Raji (cell line): ENCODE results near the gene KCNK17.

Experiments
- POLR2A ChIP-seq: IDR thresholded peaks from 2 replicates; pipeline ENCODE4 v1.6.1; 2011; ENCODE audit warnings: low read depth, low read length, control low read depth; ENCODE audit not compliant: insufficient read depth

KCNK17 gene

DNA sequence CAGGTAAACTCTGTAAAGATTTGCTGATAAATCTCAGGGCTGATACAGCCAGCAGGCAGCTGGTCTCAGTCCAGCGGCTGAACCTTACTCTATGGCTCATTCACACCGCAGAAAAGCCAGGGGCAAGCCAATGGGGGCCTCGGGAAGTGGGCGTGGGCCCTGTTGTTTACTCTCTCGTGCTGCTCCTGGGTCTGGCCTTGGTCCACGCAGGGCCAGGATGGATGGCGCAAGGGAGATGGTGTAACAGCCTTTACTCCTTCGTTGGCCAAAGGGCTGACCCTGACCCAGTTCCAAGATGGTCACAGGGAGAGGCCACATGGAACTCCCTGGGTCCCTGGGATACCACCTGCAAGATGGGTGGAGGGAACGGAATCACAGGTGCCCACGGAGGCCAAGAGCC lies 16.2 kb downstream of the KCNK17 start:
- TF ChIP-seq POLR2A = no peak

DNA sequence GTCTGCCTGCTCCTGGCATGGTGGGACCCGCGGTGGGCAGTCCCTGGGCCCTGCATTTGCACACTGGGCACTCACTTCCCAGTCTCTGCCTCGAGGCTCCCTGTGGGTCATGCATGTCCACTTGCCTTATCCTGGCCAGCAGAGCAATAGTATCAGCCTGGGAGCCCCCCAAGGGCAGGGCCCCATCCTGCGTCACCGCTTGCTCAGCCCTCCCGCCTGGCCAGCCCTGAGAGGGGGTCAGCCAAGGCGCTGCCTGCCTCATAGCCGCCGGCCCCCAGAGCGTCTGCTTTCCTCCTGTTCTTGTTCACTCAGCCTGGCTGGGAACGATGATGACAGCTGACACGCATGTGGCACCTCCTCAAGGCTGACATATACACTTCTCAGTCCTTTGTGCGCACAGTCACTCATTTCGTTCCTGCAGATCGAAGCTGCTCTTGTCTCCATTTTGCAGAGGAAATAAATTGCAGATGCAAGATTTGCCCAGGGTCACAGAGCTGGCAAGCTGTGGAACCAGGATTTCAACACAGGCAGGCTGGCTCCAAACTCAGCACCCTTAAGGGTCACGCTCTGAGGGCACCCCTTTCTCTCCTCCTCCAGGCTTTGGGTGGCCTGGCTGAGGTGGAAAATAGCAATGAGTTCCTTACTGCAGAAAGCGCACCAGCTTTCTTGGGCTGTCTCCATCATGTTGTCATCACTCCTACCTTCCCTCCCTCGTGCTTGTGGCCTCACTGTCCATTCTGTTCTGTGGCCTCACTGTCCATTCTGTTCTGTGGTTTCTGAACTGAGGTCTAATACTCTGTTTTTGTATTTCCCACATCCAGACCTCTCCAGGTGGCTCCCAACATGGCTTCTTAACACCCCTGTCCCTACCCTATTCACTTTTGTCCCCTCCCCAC lies 17.2 kb downstream of the KCNK17 start:
- no peak for TF ChIP-seq POLR2A

DNA sequence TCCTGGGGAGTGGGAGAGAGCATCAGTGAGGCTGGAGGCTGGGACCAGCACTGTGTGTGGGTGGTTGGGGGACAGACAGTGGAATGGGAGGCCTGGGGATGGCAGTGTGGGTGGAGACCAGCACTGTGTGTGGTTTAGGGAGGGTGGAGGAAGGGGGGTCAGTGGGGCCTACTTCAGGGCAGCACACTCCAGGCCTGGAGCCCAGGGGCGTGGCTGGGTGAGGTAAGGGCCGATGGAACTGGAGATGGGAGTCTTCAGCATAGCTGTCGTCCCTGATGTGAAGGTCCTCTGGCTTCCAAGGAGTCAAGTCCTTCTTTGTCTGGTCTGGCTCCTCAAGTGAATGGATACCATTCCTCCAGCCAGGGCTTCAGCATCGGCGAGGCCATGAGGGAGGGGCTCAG lies 18.6 kb downstream of the KCNK17 start:
- no peak for TF ChIP-seq POLR2A

GRCh38 chr6:39294899-39295298 lies 19.3 kb downstream of the KCNK17 start:
- TF ChIP-seq POLR2A = no peak

DNA sequence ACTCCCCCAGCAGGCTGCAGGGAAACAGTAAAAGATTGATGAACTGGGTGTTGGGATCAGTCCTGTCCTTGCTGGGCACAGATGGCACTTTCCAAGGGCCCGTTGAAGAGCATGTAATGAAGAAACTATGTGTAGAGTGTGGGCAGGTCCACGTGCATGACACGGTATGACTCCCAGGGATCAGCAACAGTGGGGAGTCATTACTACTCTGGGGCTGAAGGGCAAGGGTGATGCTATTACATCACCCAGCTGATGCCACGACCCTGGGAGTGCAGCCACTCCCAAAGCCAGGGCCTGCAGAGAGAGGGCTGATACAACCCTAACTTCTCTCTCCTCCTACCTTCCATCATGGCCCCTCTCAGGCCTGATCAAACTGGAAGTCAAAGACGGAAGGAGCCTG lies 20.1 kb downstream of the KCNK17 start:
- TF ChIP-seq POLR2A = no peak

- no peak for TF ChIP-seq POLR2A
Observed at GRCh38 chr6:39292637-39293036, 21.6 kb downstream of the KCNK17 start.

GRCh38 chr6:39289490-39289889 lies 24.7 kb downstream of the KCNK17 start:
- no peak for TF ChIP-seq POLR2A

DNA sequence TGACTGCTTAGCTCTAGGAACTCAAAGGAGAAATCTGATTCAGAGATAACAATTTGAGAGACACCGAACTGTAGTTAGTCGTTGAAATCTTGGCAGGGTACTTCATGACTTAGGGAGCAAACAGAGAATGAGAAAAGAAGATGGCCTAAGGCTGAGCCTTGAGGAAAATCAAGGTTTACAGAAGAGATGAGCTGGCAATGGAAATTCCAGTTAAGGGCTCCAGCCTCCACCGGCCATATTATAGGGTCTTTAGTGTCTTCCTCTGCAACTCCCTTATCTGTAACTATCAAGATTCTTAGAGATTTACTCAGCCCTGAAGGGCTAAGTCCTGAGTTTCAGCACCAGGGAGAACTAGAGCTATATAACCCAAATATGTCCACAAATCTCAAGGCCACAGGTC lies 26.6 kb downstream of the KCNK17 start:
- TF ChIP-seq POLR2A = no peak

DNA sequence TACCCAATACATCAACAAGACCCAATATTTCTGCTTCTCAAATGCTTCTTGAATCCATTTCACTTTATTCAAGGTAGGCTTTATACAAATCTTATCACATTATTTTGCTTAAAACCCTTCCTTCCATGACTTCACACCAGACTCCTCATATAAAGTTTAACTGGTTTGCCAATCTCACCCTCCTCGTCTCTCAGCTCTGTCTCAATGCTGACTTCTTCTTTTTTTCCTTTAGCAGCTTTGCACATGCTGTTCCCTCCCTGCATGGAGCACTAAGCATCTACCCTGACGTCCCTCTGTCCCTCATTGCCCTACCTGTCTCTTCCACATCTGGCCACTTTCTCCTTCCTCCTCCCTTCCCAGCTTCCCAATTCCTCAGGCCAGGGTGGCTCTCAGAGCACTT lies 31.4 kb downstream of the KCNK17 start:
- no peak for TF ChIP-seq POLR2A

- no peak for TF ChIP-seq POLR2A
Observed at GRCh38 chr6:39281312-39281980, 32.8 kb downstream of the KCNK17 start.

DNA sequence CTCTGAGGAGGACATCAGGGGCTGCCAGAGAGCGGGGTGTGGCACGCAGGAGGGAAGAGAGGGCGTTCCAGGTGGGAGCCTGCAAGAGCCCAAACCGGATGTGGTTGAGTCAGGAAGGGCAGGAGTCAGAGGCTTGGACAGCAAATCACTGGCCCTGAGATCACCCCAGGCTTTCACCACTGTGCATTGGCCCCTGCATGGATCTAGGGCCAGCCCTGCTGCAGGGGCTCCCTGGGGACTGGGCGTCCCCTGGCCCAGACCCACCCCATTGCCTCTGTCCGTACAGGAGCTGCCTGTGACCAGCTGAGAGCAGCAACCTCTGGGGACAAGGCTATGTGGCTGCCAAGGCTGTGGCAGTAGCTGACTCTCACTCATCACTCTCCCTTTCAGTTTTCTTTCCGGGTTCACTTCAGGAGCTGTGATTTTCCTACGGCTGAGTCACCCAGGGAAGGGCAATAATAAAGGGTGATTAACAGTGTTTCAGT lies 33.9 kb downstream of the KCNK17 start:
- no peak for TF ChIP-seq POLR2A

DNA sequence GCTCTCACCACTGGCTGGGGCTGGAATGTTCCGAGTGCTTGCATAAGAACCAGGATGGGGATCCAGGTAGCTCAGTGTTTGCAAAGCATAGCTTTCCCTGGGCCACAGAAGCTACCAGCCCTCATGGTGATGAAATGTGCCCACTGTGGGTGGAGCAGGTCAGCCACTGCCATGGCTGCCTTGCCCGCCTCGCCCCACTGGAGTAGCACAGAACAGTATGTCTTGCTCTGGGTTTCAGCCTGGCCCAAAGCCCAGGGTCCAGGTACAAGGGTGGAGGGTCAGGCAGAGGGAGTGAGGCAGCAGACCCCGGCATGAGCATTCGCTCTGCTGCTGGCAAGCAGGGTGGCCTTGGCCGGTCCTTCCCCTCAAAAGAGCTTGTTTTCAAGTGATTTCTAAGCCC lies 34.7 kb downstream of the KCNK17 start:
- no peak for TF ChIP-seq POLR2A

DNA sequence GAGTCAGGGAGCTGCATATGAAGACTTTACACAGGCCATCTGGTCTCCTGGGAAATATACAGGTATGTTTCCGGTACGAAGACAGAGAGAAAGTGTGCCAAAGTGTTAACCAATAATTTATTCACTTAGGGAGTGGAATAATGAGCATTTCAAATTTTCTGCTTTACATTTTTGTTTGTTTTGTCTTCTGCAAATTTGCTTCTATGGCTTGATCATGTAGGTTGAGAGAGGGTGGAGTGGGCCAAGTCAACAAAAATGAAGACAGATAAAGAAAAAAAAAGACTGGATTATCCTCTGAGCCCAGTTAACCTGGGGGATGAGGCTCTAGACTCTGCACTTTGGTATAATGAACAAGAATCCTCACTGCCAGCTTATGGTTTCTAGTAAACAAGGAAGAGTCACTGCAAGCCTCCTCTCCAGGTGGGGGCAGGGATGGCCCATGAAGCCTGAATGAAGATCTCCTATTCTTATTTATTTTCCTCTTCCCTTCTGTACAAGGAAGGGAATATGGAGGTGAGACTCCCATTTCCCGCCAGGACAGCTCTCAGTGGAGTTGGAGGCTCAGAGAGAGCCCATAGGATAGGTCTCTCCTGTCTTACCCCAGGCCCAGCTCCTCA lies 37.7 kb downstream of the KCNK17 start:
- TF ChIP-seq POLR2A = no peak

DNA sequence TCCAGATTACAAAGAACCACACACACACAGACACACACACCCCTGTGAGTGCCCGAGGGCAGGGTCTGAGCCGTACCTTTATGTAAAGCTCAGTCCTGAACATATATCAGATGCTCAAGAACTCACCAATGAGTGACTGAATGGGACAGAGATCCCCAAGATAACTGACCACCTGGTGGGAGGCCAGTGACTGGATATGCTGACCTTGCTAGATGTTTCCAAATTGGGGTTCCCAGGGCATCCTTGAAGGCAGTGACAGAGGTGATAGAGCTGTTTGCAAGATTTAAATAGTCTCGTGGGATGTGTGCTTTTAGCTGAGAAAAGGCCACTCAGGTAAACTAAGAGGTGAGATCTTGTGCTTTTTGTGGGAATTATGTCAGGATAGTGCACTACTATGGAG lies 39.3 kb downstream of the KCNK17 start:
- no peak for TF ChIP-seq POLR2A

- no peak for TF ChIP-seq POLR2A
Observed at GRCh38 chr6:39274471-39274870, 39.7 kb downstream of the KCNK17 start.

- TF ChIP-seq POLR2A = no peak
Observed at GRCh38 chr6:39273406-39273821, 40.8 kb downstream of the KCNK17 start.
